ENCODE measurements around the gene PICALM. TPM values are rescaled to one million over a fixed set of nuclear protein-coding genes. Genes with fewer than 3 reads are reported as not detected.

PICALM gene
- total RNA-seq, 1 experiment from 2014 or later: 321 TPM

DNA sequence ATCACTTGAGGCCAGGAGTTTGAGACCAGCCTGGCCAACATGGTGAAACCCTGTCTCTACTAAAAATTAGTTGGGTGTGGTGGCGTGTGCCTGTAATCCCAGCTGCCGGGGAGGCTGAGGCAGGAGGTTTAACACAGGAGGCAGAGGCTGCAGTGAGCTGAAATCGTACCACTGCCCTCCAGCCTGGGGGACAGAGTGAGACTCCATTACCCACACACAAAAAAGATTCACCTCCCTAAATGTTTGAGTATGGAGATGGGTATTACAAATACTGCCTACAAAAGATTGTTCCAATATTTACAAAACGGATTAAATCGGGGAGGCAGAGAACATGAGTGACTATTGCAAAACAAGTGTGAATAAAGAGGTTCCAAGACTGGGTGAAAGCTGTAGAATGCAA, 98.3 kb downstream of the PICALM start:
- Histone ChIP-seq H3K4me1 (no peaks in the 10 kb centered on the region), H3K36me3 (ENCODE audit: control insufficient read depth, insufficient read depth, low read length) (peaks cover 6% of the 10 kb centered on the region; the same call in 1 of the 2 replicates), H3K4me3 (ENCODE audit: low read depth, low read length) (no peak overlapping the region), H3K27me3 (replicated peaks; ENCODE audit: control insufficient read depth, insufficient read depth, low read length) (no peaks in the 10 kb centered on the region), H3K9me3 (no peaks in the 10 kb centered on the region)
- no peak for DNase-seq
- Mint-ChIP-seq H3K27me3 (ENCODE audit: insufficient read depth, unreplicated experiment) (no peaks in the 10 kb centered on the region), H3K27ac (ENCODE audit: unreplicated experiment) (no peak overlapping the region), H3K4me3 (ENCODE audit: unreplicated experiment) (no peak overlapping the region), H3K36me3 (ENCODE audit: insufficient read depth, unreplicated experiment) (peaks cover 97% of the 10 kb centered on the region), H3K4me1 (ENCODE audit: low read depth, unreplicated experiment) (peaks cover 10% of the 10 kb centered on the region), H3K9me3 (ENCODE audit: unreplicated experiment) (no peaks in the 10 kb centered on the region)
- ChIA-PET CTCF (no interaction called here), POLR2A (no interaction called here)
- TF ChIP-seq CTCF (IDR thresholded peaks at IDR 0.05; ENCODE audit: insufficient read depth in 1 of 2, low read depth in 1 of 2, low read length in 1 of 2, severe bottlenecking in 1 of 2, unreplicated experiment in 1 of 2): no peak
- intact Hi-C loops (cut with micrococcal nuclease; ENCODE audit: unreplicated experiment): no loop called here
- no TSS peak for BruUV-seq (replicated peaks)

GRCh38 chr11:85967457-85967856, 101.4 kb downstream of the PICALM start:
- intact Hi-C loops (cut with micrococcal nuclease; ENCODE audit: unreplicated experiment): no loop called here
- no peak for DNase-seq
- no TSS peak for BruUV-seq (replicated peaks)
- TF ChIP-seq CTCF (IDR thresholded peaks at IDR 0.05; ENCODE audit: insufficient read depth in 1 of 2, low read depth in 1 of 2, low read length in 1 of 2, severe bottlenecking in 1 of 2, unreplicated experiment in 1 of 2): no peak
- H3K36me3 Mint-ChIP-seq (ENCODE audit: insufficient read depth, unreplicated experiment): peaks cover 95% of the 10 kb centered on the region
- no peak overlapping the region for H3K27ac Mint-ChIP-seq (ENCODE audit: unreplicated experiment)
- H3K4me3 ChIP-seq (ENCODE audit: low read depth, low read length): no peak overlapping the region
- POLR2A ChIA-PET: no interaction called here
- H3K9me3 Mint-ChIP-seq (ENCODE audit: unreplicated experiment): no peaks in the 10 kb centered on the region
- CTCF ChIA-PET: no interaction called here
- H3K36me3 ChIP-seq (ENCODE audit: control insufficient read depth, insufficient read depth, low read length): peaks cover 6% of the 10 kb centered on the region; the same call in 1 of the 2 replicates
- no peak overlapping the region for H3K4me3 Mint-ChIP-seq (ENCODE audit: unreplicated experiment)
- no peaks in the 10 kb centered on the region for H3K27me3 Mint-ChIP-seq (ENCODE audit: insufficient read depth, unreplicated experiment)
- no peaks in the 10 kb centered on the region for H3K9me3 ChIP-seq
- no peaks in the 10 kb centered on the region for H3K4me1 ChIP-seq
- no peaks in the 10 kb centered on the region for H3K27me3 ChIP-seq (replicated peaks; ENCODE audit: control insufficient read depth, insufficient read depth, low read length)
- H3K4me1 Mint-ChIP-seq (ENCODE audit: low read depth, unreplicated experiment): peaks cover 10% of the 10 kb centered on the region

- Mint-ChIP-seq H3K9me3 (ENCODE audit: unreplicated experiment) (no peaks in the 10 kb centered on the region), H3K36me3 (ENCODE audit: insufficient read depth, unreplicated experiment) (peaks cover 94% of the 10 kb centered on the region), H3K4me3 (ENCODE audit: unreplicated experiment) (no peak overlapping the region), H3K4me1 (ENCODE audit: low read depth, unreplicated experiment) (no peaks in the 10 kb centered on the region), H3K27me3 (ENCODE audit: insufficient read depth, unreplicated experiment) (no peaks in the 10 kb centered on the region), H3K27ac (ENCODE audit: unreplicated experiment) (no peak overlapping the region)
- no TSS peak for BruUV-seq (replicated peaks)
- ChIA-PET POLR2A (no interaction called here), CTCF (no interaction called here)
- Histone ChIP-seq H3K27me3 (replicated peaks; ENCODE audit: control insufficient read depth, insufficient read depth, low read length) (no peaks in the 10 kb centered on the region), H3K4me1 (no peaks in the 10 kb centered on the region), H3K9me3 (no peaks in the 10 kb centered on the region), H3K36me3 (ENCODE audit: control insufficient read depth, insufficient read depth, low read length) (0 out of 2 replicates have a peak, but pooled peaks cover 2% of the 10 kb centered on the region), H3K4me3 (ENCODE audit: low read depth, low read length) (no peak overlapping the region)
- DNase-seq: no peak
- intact Hi-C loops (cut with micrococcal nuclease; ENCODE audit: unreplicated experiment): no loop called here
- TF ChIP-seq CTCF (IDR thresholded peaks at IDR 0.05; ENCODE audit: insufficient read depth in 1 of 2, low read depth in 1 of 2, low read length in 1 of 2, severe bottlenecking in 1 of 2, unreplicated experiment in 1 of 2): no peak
Measured at GRCh38 chr11:85965202-85965601, 103.7 kb downstream of the PICALM start.

All from Caco-2 (cell line).